HepG2 (cell line): ENCODE measurements around the gene NELL2. TPM values are rescaled to one million over a fixed set of nuclear protein-coding genes. Genes with fewer than 3 reads are reported as not detected.
A peak's percentile ranks its signal among the peaks of the same experiment; 100 is the strongest.

Experiments
- ATAC-seq: fragments of 200-7000 bp; cut with Tn5 transposase; 3 replicates; pipeline ENCODE4 v1.9.1; 2020; ENCODE audit warnings: mild to moderate bottlenecking, moderate library complexity
- BruUV-seq: library from RNA; stranded (reverse); fragments of 400-500 nt; replicated peaks from 2 replicates; lab custom pipeline; 2021; lab: Mats Ljungman, UMichigan
- CTCF ChIA-PET: fragments of 300-600 bp; formaldehyde crosslinking; extraction: SDS; loops from one replicate; lab custom pipeline; 2021; ENCODE audit warnings: low total read pairs, inconsistent platforms, low intra/inter-chr PET ratio; lab: Yijun Ruan, JAX
- POLR2A ChIA-PET: fragments of 350-600 bp; sonication (Branson Sonifier 250); formaldehyde crosslinking; loops from one replicate; lab custom pipeline; 2020; ENCODE audit warnings: antibody characterized with exemption, inconsistent platforms; lab: Yijun Ruan, JAX
- DNase-seq: peaks from one replicate; pipeline ENCODE4 v3.0.0-alpha.2; 2015; ENCODE audit warnings: low spot score
- FAIRE-seq: peaks from 3 replicates; lab custom pipeline; 2011; peaks lifted over from hg19 to GRCh38; lab: Jason Lieb, UNC
- H2AFZ ChIP-seq: one replicate; pipeline ENCODE4 v1.6.1; 2011; ENCODE audit warnings: low read length, inconsistent platforms
- H3K27ac ChIP-seq: fragments of 300-600 bp; 3 replicates; pipeline ENCODE4 v1.8.0; 2011; ENCODE audit warnings: mixed run types, mild to moderate bottlenecking, mixed read lengths, low read length, inconsistent platforms; ENCODE audit not compliant: insufficient read depth; ENCODE audit errors: extremely low read length
- H3K27me3 ChIP-seq, 2 experiments: fragments of 200-600 bp in 1 of 2; 2 replicates in 1 of 2; 3 replicates in 1 of 2; pipeline versions ENCODE4 v1.6.0 to v1.8.0; 2011; ENCODE audit warnings: low read length in 2 of 2, mild to moderate bottlenecking in 2 of 2, moderate library complexity in 2 of 2, inconsistent platforms in 1 of 2; ENCODE audit not compliant: insufficient read depth in 2 of 2, control insufficient read depth in 1 of 2
- H3K36me3 ChIP-seq, 2 experiments: fragments of 200-600 bp in 1 of 2; replicated peaks in 1 of 2; 2 replicates in 1 of 2; 3 replicates in 1 of 2; pipeline versions ENCODE4 v1.5.1 to v1.8.0; 2011; ENCODE audit warnings: low read length in 2 of 2, inconsistent platforms in 1 of 2; ENCODE audit not compliant: insufficient read depth in 2 of 2, control insufficient read depth in 1 of 2
- H3K4me1 ChIP-seq: 2 replicates; pipeline ENCODE4 v1.5.1; 2012; ENCODE audit warnings: low read length, inconsistent platforms; ENCODE audit not compliant: insufficient read depth
- H3K4me2 ChIP-seq: 2 replicates; pipeline ENCODE4 v1.6.0; 2011; ENCODE audit warnings: low read depth, low read length, inconsistent platforms
- H3K4me3 ChIP-seq, 3 experiments: fragments of 200-600 bp in 1 of 3; sonication (generic), shearing (Covaris generic) in 1 of 3; replicated peaks in 1 of 3; 2 replicates each; pipeline ENCODE4 v1.5.1; 2011 to 2016; ENCODE audit warnings: low read length in 3 of 3, inconsistent platforms in 2 of 3, low read depth in 2 of 3, mild to moderate bottlenecking in 2 of 3, control low read depth in 1 of 3, mixed read lengths in 1 of 3; ENCODE audit not compliant: insufficient read depth in 1 of 3
- H3K79me2 ChIP-seq: one replicate; pipeline ENCODE4 v1.6.1; 2011; ENCODE audit warnings: low read length, inconsistent platforms; ENCODE audit not compliant: insufficient read depth
- H3K9ac ChIP-seq: 2 replicates; pipeline ENCODE4 v1.6.0; 2011; ENCODE audit warnings: mild to moderate bottlenecking, low read depth, low read length, inconsistent platforms; ENCODE audit not compliant: insufficient read depth
- H3K9me3 ChIP-seq: 2 replicates; pipeline ENCODE4 v1.5.1; 2012; ENCODE audit warnings: mild to moderate bottlenecking, low read length
- H4K20me1 ChIP-seq: 2 replicates; pipeline ENCODE4 v1.6.0; 2011; ENCODE audit warnings: inconsistent platforms, mild to moderate bottlenecking, low read length, moderate library complexity; ENCODE audit not compliant: insufficient read depth
- ARID2 ChIP-seq: sonication (generic); formaldehyde crosslinking; IDR thresholded peaks from 2 replicates; pipeline ENCODE4 v1.8.1; 2022; ENCODE audit warnings: mild to moderate bottlenecking, missing genetic modification reagents, borderline replicate concordance
- IRF2 ChIP-seq: IDR thresholded peaks from 2 replicates; pipeline ENCODE4 v1.6.1; 2018; ENCODE audit warnings: missing genetic modification reagents, missing compliant biosample characterization
- MAFF ChIP-seq: IDR thresholded peaks from 2 replicates; pipeline ENCODE4 v1.6.1; 2011; ENCODE audit warnings: low read depth, low read length, improper control_type of control experiment
- MAFK ChIP-seq, 2 experiments: IDR thresholded peaks in 1 of 2; conservative IDR thresholded peaks in 1 of 2; 2 replicates each; pipeline ENCODE4 v1.6.1; 2011; ENCODE audit warnings: improper control_type of control experiment in 2 of 2, low read length in 2 of 2
- SALL2 ChIP-seq: sonication (generic); formaldehyde crosslinking; IDR thresholded peaks from 2 replicates; pipeline ENCODE4 v1.8.1; 2023; ENCODE audit warnings: mild to moderate bottlenecking, missing genetic modification reagents, inconsistent platforms
- ZNF407 ChIP-seq: sonication (generic); formaldehyde crosslinking; IDR thresholded peaks from one replicate; pipeline ENCODE4 v1.5.1; 2020; ENCODE audit warnings: mild to moderate bottlenecking, missing genetic modification reagents; ENCODE audit errors: not compliant biosample characterization
- in situ Hi-C: cut with HindIII; loops from 2 replicates; pipeline ENCODE4 v1.10.0; 2017; ENCODE audit warnings: low pct_unique_long_range_greater_than_20kb; ENCODE audit not compliant: extremely low pct_ligation_motif_present
- intact Hi-C: fragments of 100-400 bp; cut with micrococcal nuclease; formaldehyde crosslinking; loops from one replicate; pipeline ENCODE4 v1.10.0; 2022; ENCODE audit not compliant: unreplicated experiment
- polyA plus RNA-seq, 8 experiments: library from polyadenylated mRNA; depleted of rRNA in 3 of 8; stranded (reverse) in 7 of 8; unstranded in 1 of 8; fragments of >200 nt; fragmentation: Illumina TruSeq in 4 of 8; extraction: Trizol in 4 of 8; gene quantifications; 2 replicates each; pipeline versions ENCODE4 v1.2.1 to v1.2.3, GENCODE V29; 2011 to 2016; ENCODE audit warnings: low read depth in 4 of 8, missing spikeins in 1 of 8, mixed read lengths in 1 of 8; ENCODE audit not compliant: insufficient read depth in 1 of 8
- total RNA-seq, 5 experiments: library from RNA; depleted of rRNA; stranded (reverse); fragments of >200 nt; fragmentation: Illumina TruSeq; extraction: Trizol; gene quantifications; 2 replicates each; pipeline ENCODE4 v1.2.3, GENCODE V29; 2016; ENCODE audit warnings: low read depth in 1 of 5

NELL2 gene
- total and polyA plus RNA-seq, 2 of the 13 experiments (the other 11 are each of a cell fraction or from before 2014, with no cell fraction given): 0.11 TPM; not detected in 1

DNA sequence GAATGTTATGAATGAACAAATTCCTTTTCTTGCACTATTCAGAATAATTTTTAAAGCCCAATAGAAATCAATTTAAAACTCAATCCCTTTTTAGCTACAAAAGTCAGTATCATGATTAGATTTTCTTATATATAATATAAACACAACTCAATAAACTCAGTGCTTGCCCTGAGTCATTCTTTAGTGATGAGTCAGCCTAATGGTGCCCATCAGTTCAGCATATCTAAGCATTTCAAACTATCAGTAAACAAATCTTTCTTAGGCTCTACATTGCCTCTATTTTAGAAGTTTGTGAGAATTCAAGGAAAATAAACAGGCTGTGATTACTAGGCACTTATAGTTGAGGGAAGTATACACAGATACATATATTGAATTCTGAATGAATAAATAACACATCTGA is 179.6 kb downstream of the NELL2 start:
- FAIRE-seq (no peak), ATAC-seq (no peak)
- no TSS peak for BruUV-seq
- intact Hi-C loops: no loop called here
- no peaks in the 10 kb centered on the region for H3K4me1 ChIP-seq
- POLR2A ChIA-PET: no interaction called here
- no peak overlapping the region for H3K4me3 ChIP-seq
- H3K27ac ChIP-seq: no peak overlapping the region
- H4K20me1 ChIP-seq: no peaks in the 10 kb centered on the region
- H3K36me3 ChIP-seq: no peaks in the 10 kb centered on the region
- no peaks in the 10 kb centered on the region for H3K27me3 ChIP-seq
- peak; percentile 74 for TF ChIP-seq MAFF
- TF ChIP-seq ZNF407 (CRISPR knock-in tag): no peak
- TF ChIP-seq ARID2 (CRISPR knock-in tag): no peak
- peak; percentile 64 to 79 for TF ChIP-seq MAFK (conservative IDR thresholded peaks at IDR 0.05 in 1 of 2, IDR thresholded peaks at IDR 0.05 in 1 of 2; ENCODE audit: low read length in 2 of 2)
- no peak for TF ChIP-seq IRF2 (CRISPR knock-in tag)
- TF ChIP-seq SALL2 (CRISPR knock-in tag): no peak
- TF ChIP-seq, all 625 proteins: peak for 2
- in situ Hi-C loops: no loop called here
- H3K9me3 ChIP-seq: no peaks in the 10 kb centered on the region
- H3K9ac ChIP-seq: no peak overlapping the region
- H3K4me2 ChIP-seq: no peak overlapping the region
- no peak overlapping the region for H2AFZ ChIP-seq
- DNase-seq: no peak
- no peaks in the 10 kb centered on the region for H3K79me2 ChIP-seq
- CTCF ChIA-PET: no interaction called here
